K562 (cell line): Measurements from ENCODE around the gene SLC25A5. TPM values are rescaled to one million over a fixed set of nuclear protein-coding genes. Genes with fewer than 3 reads are reported as not detected.
A peak's percentile ranks its signal among the peaks of the same experiment; 100 is the strongest.

Experiments used
- BCOR ChIP-seq: fragments of 450-650 bp; IDR thresholded peaks from 2 replicates; pipeline ENCODE4 v1.6.1; 2016
- E2F3 ChIP-seq: fragments of 250-450 bp; sonication (Bioruptor Pico); IDR thresholded peaks from 2 replicates; pipeline ENCODE4 v1.4.0; 2020; ENCODE audit warnings: mild to moderate bottlenecking
- E2F6 ChIP-seq, 2 experiments: IDR thresholded peaks; 2 replicates each; pipeline ENCODE4 v1.6.1; 2011; ENCODE audit warnings: borderline replicate concordance in 1 of 2, control low read depth in 1 of 2, low read depth in 1 of 2, low read length in 1 of 2, mild to moderate bottlenecking in 1 of 2, mixed read lengths in 1 of 2, moderate library complexity in 1 of 2; ENCODE audit not compliant: insufficient read depth in 1 of 2, insufficient read length in 1 of 2, poor library complexity in 1 of 2, severe bottlenecking in 1 of 2; ENCODE audit errors: extremely low read depth in 1 of 2
- ESRRA ChIP-seq: fragments of 450-650 bp; IDR thresholded peaks from 2 replicates; pipeline ENCODE4 v1.6.1; 2014; ENCODE audit warnings: low read depth, mild to moderate bottlenecking, moderate library complexity, borderline replicate concordance
- MTA3 ChIP-seq: fragments of 450-650 bp; formaldehyde crosslinking; IDR thresholded peaks from 2 replicates; pipeline ENCODE4 v1.6.1; 2017; ENCODE audit warnings: mild to moderate bottlenecking, borderline replicate concordance
- NR1H2 ChIP-seq: sonication (generic); formaldehyde crosslinking; IDR thresholded peaks from 2 replicates; pipeline ENCODE4 v1.4.0; 2020; ENCODE audit warnings: mild to moderate bottlenecking, missing genetic modification reagents
- POLR2G ChIP-seq: fragments of 200-400 bp; formaldehyde crosslinking; IDR thresholded peaks from 2 replicates; pipeline ENCODE4 v1.6.1; 2017; ENCODE audit warnings: low read depth, mild to moderate bottlenecking, antibody characterized with exemption, low read length, moderate library complexity
- PURB ChIP-seq: sonication (generic); formaldehyde crosslinking; IDR thresholded peaks from 2 replicates; pipeline ENCODE4 v1.9.0; 2021; ENCODE audit warnings: low read depth, mild to moderate bottlenecking, missing genetic modification reagents
- RBFOX2 ChIP-seq: fragments of 200-400 bp; formaldehyde crosslinking; IDR thresholded peaks from 2 replicates; pipeline ENCODE4 v1.6.1; 2017; ENCODE audit warnings: low read depth, mild to moderate bottlenecking, low read length, moderate library complexity
- RNF2 ChIP-seq: sonication (generic); IDR thresholded peaks from 2 replicates; pipeline ENCODE4 v1.6.1; 2016
- SMC3 ChIP-seq: conservative IDR thresholded peaks from 2 replicates; pipeline ENCODE4 v1.6.1; 2011; ENCODE audit warnings: low read depth, low read length, improper control_type of control experiment; ENCODE audit not compliant: insufficient read depth
- SOX6 ChIP-seq: fragments of 450-650 bp; IDR thresholded peaks from 2 replicates; pipeline ENCODE4 v1.6.1; 2014; ENCODE audit warnings: mild to moderate bottlenecking
- TBP ChIP-seq: optimal IDR thresholded peaks from 2 replicates; pipeline ENCODE3; 2011; ENCODE audit warnings: low read depth, low read length, improper control_type of control experiment
- TEAD1 ChIP-seq, 2 experiments: fragments of 450-650 bp in 1 of 2; sonication (generic) in 1 of 2; formaldehyde crosslinking; IDR thresholded peaks; 2 replicates each; pipeline versions ENCODE4 v1.4.0 to v1.8.0; 2020 to 2022; ENCODE audit warnings: mild to moderate bottlenecking in 2 of 2, missing genetic modification reagents in 1 of 2
- ZBTB7A ChIP-seq: IDR thresholded peaks from 2 replicates; pipeline ENCODE4 v1.6.1; 2011; ENCODE audit warnings: low read depth, mild to moderate bottlenecking, low read length, moderate library complexity, borderline replicate concordance; ENCODE audit not compliant: control insufficient read depth
- ZFX ChIP-seq: sonication (generic); formaldehyde crosslinking; IDR thresholded peaks from 2 replicates; pipeline ENCODE4 v1.8.0; 2022; ENCODE audit warnings: mild to moderate bottlenecking, missing genetic modification reagents, moderate library complexity
- ZKSCAN3 ChIP-seq: fragments of 250-450 bp; sonication (Bioruptor Pico); IDR thresholded peaks from 2 replicates; pipeline ENCODE4 v1.4.0; 2020
- ZNF12 ChIP-seq: sonication (generic); formaldehyde crosslinking; IDR thresholded peaks from 2 replicates; pipeline ENCODE4 v1.4.0; 2020; ENCODE audit warnings: mild to moderate bottlenecking, missing genetic modification reagents
- ZNF263 ChIP-seq: sonication (generic); formaldehyde crosslinking; IDR thresholded peaks from 2 replicates; pipeline ENCODE4 v1.8.0; 2022; ENCODE audit warnings: mild to moderate bottlenecking, missing genetic modification reagents, borderline replicate concordance
- polyA plus RNA-seq, 8 experiments: library from polyadenylated mRNA; depleted of rRNA in 4 of 8; stranded (reverse) in 5 of 8; unstranded in 3 of 8; fragments of >200 nt; fragmentation: Nextera tagmentation in 2 of 8; fragmentation: Illumina TruSeq in 1 of 8; extraction: Ambion mirVana in 2 of 8; extraction: Trizol in 1 of 8; gene quantifications; 2 replicates each; pipeline versions ENCODE4 v1.2.1 to v1.2.3, GENCODE V29; 2011 to 2014; ENCODE audit warnings: inconsistent platforms in 1 of 8, missing spikeins in 1 of 8
- total RNA-seq, 7 experiments: library from RNA; depleted of rRNA in 6 of 7; stranded (reverse); fragments of >200 nt in 6 of 7; fragmentation: Illumina TruSeq in 2 of 7; extraction: Trizol in 2 of 7; gene quantifications; 2 replicates each; pipeline versions ENCODE4 v1.2.1 to v1.2.3, GENCODE V29; 2011 to 2021; ENCODE audit warnings: low replicate concordance in 1 of 7
- TF ChIP-seq, protein P1 (sequence below): fragments of 450-650 bp; IDR thresholded peaks from 2 replicates; pipeline ENCODE4 v1.6.1; 2016
- TF ChIP-seq, protein P2 (sequence below), 3 experiments: IDR thresholded peaks in 2 of 3; conservative IDR thresholded peaks in 1 of 3; 2 replicates each; pipeline ENCODE4 v1.5.1; 2011 to 2012; ENCODE audit warnings: low read length in 3 of 3, mild to moderate bottlenecking in 3 of 3, control low read depth in 2 of 3, improper control_type of control experiment in 1 of 3, inconsistent platforms in 1 of 3, low read depth in 1 of 3, mixed read lengths in 1 of 3, moderate library complexity in 1 of 3; ENCODE audit not compliant: insufficient read depth in 2 of 3
- TF ChIP-seq, protein P3 (sequence below): sonication (generic); formaldehyde crosslinking; IDR thresholded peaks from 2 replicates; pipeline ENCODE4 v1.5.0; 2020; ENCODE audit warnings: missing genetic modification reagents

Gene SLC25A5
- total and polyA plus RNA-seq, 9 of the 15 experiments (the other 6 are each of a cell fraction or from before 2014, with no cell fraction given), result 470 to 5,247 (median 596) TPM

GRCh38 chrX:119482481-119483480, 14.5 kb downstream of the SLC25A5 start (continued):
- TF ChIP-seq PURB (CRISPR knock-in tag) (no peak), SOX6 (0 out of 2 replicates have a peak, but pooled peaks have one; percentile 19), ZNF263 (peak; percentile 42; the same call in 1 of the 2 replicates), TBP (peak; percentile 15), ESRRA (0 out of 2 replicates have a peak, but pooled peaks have one; percentile 32), E2F6 (IDR thresholded peaks at IDR 0.05; ENCODE audit: borderline replicate concordance in 1 of 2, extremely low read depth in 1 of 2, insufficient read depth in 1 of 2, insufficient read length in 1 of 2, low read depth in 1 of 2, low read length in 1 of 2, poor library complexity in 1 of 2, severe bottlenecking in 1 of 2) (peak; percentile 92 to 96), MTA3 (0 out of 2 replicates have a peak, but pooled peaks have one; percentile 70), NR1H2 (CRISPR knock-in tag) (0 out of 2 replicates have a peak, but pooled peaks have one; percentile 56), ZBTB7A (peak; percentile 26; the same call in 1 of the 2 replicates), ZKSCAN3 (CRISPR knock-in tag) (no peak), POLR2G (peak; percentile 73), E2F3 (CRISPR knock-in tag) (peak; percentile 30; the same call in 1 of the 2 replicates), TEAD1 (CRISPR knock-in tag; IDR thresholded peaks at IDR 0.05) (peak in 1 of 2 experiments; percentile 22; a peak in 1 of 4 replicates), ZFX (CRISPR knock-in tag) (peak; percentile 65), RBFOX2 (peak; percentile 69), ZNF12 (0 out of 2 replicates have a peak, but pooled peaks have one; percentile 68), BCOR (no peak), SMC3 (0 out of 2 replicates have a peak, but pooled peaks have one; percentile 34), RNF2 (0 out of 2 replicates have a peak, but pooled peaks have one; percentile 27)
- TF ChIP-seq, protein P1, sequence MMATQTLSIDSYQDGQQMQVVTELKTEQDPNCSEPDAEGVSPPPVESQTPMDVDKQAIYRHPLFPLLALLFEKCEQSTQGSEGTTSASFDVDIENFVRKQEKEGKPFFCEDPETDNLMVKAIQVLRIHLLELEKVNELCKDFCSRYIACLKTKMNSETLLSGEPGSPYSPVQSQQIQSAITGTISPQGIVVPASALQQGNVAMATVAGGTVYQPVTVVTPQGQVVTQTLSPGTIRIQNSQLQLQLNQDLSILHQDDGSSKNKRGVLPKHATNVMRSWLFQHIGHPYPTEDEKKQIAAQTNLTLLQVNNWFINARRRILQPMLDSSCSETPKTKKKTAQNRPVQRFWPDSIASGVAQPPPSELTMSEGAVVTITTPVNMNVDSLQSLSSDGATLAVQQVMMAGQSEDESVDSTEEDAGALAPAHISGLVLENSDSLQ, result peak; percentile 20; the same call in 1 of the 2 replicates
- TF ChIP-seq, protein P2, sequence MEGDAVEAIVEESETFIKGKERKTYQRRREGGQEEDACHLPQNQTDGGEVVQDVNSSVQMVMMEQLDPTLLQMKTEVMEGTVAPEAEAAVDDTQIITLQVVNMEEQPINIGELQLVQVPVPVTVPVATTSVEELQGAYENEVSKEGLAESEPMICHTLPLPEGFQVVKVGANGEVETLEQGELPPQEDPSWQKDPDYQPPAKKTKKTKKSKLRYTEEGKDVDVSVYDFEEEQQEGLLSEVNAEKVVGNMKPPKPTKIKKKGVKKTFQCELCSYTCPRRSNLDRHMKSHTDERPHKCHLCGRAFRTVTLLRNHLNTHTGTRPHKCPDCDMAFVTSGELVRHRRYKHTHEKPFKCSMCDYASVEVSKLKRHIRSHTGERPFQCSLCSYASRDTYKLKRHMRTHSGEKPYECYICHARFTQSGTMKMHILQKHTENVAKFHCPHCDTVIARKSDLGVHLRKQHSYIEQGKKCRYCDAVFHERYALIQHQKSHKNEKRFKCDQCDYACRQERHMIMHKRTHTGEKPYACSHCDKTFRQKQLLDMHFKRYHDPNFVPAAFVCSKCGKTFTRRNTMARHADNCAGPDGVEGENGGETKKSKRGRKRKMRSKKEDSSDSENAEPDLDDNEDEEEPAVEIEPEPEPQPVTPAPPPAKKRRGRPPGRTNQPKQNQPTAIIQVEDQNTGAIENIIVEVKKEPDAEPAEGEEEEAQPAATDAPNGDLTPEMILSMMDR (IDR thresholded peaks at IDR 0.05 in 2 of 3, conservative IDR thresholded peaks at IDR 0.05 in 1 of 3; ENCODE audit: insufficient read depth in 2 of 3, low read depth in 1 of 3, low read length in 3 of 3), result peak; percentile 62 to 84 (median 77); a peak in 5 of 6 replicates
- TF ChIP-seq, protein P3, sequence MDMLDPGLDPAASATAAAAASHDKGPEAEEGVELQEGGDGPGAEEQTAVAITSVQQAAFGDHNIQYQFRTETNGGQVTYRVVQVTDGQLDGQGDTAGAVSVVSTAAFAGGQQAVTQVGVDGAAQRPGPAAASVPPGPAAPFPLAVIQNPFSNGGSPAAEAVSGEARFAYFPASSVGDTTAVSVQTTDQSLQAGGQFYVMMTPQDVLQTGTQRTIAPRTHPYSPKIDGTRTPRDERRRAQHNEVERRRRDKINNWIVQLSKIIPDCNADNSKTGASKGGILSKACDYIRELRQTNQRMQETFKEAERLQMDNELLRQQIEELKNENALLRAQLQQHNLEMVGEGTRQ (CRISPR knock-in tag), result peak; percentile 75
